SU-DHL-6 (cell line): ENCODE results near the gene HSD17B2.

Experiments used
- H2AFZ ChIP-seq: fragments of 200-600 bp; sonication (generic); 2 replicates; pipeline ENCODE4 v1.6.1; 2014; ENCODE audit warnings: low read depth, mild to moderate bottlenecking, moderate library complexity, mixed read lengths, antibody characterized with exemption, low read length; ENCODE audit not compliant: severe bottlenecking
- H3F3A ChIP-seq: fragments of 200-600 bp; shearing (Covaris generic); 2 replicates; pipeline ENCODE4 v1.6.0; 2016; ENCODE audit warnings: antibody characterized with exemption, mild to moderate bottlenecking; ENCODE audit not compliant: insufficient read depth
- H3K27ac ChIP-seq: fragments of 200-600 bp; sonication (generic); 2 replicates; pipeline ENCODE4 v1.5.1; 2016; ENCODE audit warnings: low read depth, mild to moderate bottlenecking, low read length, moderate library complexity, mixed read lengths
- H3K27me3 ChIP-seq: fragments of 200-600 bp; sonication (generic), shearing (Covaris generic); 2 replicates; pipeline ENCODE4 v1.6.0; 2014; ENCODE audit warnings: mild to moderate bottlenecking, low read length
- H3K36me3 ChIP-seq: fragments of 200-600 bp; sonication (generic); 2 replicates; pipeline ENCODE4 v1.6.1; 2014; ENCODE audit warnings: mild to moderate bottlenecking, low read length, mixed read lengths
- H3K4me2 ChIP-seq: fragments of 300-600, 200-600 bp; shearing (Covaris generic), sonication (generic); 2 replicates; pipeline ENCODE4 v1.6.0; 2014; ENCODE audit warnings: low read length, low read depth, mild to moderate bottlenecking; ENCODE audit not compliant: poor library complexity, severe bottlenecking
- H3K4me3 ChIP-seq: fragments of 200-600 bp; sonication (generic); 2 replicates; pipeline ENCODE4 v1.5.1; 2014; ENCODE audit warnings: antibody characterized with exemption, low read length, mild to moderate bottlenecking, mixed read lengths; ENCODE audit not compliant: insufficient read depth, poor library complexity, severe bottlenecking
- H3K79me2 ChIP-seq: fragments of 200-600 bp; sonication (generic); 2 replicates; pipeline ENCODE4 v1.6.1; 2014; ENCODE audit warnings: mild to moderate bottlenecking, low read length, moderate library complexity; ENCODE audit not compliant: insufficient read depth
- H3K9ac ChIP-seq: fragments of 200-600 bp; sonication (generic); 2 replicates; pipeline ENCODE4 v1.7.0; 2014; ENCODE audit warnings: mild to moderate bottlenecking, low read length
- H3K9me2 ChIP-seq: fragments of 200-600 bp; sonication (generic); replicated peaks from 2 replicates; pipeline ENCODE4 v1.6.1; 2014; ENCODE audit warnings: low read length; ENCODE audit not compliant: insufficient read depth
- H3K9me3 ChIP-seq: fragments of 200-600 bp; sonication (generic); 2 replicates; pipeline ENCODE4 v1.6.1; 2014; ENCODE audit warnings: low read length, mixed read lengths; ENCODE audit not compliant: insufficient read depth
- H4K20me1 ChIP-seq: fragments of 200-600 bp; sonication (generic); 2 replicates; pipeline ENCODE4 v1.6.1; 2014; ENCODE audit warnings: low read depth, mild to moderate bottlenecking, antibody characterized with exemption, low read length, moderate library complexity, mixed read lengths
- CTCF ChIP-seq: fragments of 200-600 bp; sonication (generic); IDR thresholded peaks from one replicate; pipeline ENCODE4 v1.5.1; 2017; ENCODE audit warnings: antibody characterized with exemption, mild to moderate bottlenecking, low read length, moderate library complexity; ENCODE audit not compliant: insufficient read depth, poor library complexity, severe bottlenecking
- EZH2phosphoT487 ChIP-seq: fragments of 200-600 bp; sonication (generic), shearing (Covaris generic); conservative IDR thresholded peaks from 2 replicates; pipeline ENCODE4 v1.6.1; 2018; ENCODE audit warnings: mild to moderate bottlenecking, antibody characterized with exemption, low read length, moderate library complexity, mixed read lengths

HSD17B2 gene

GRCh38 chr16:82011199-82011641 is 23.8 kb upstream of the HSD17B2 start, which contains the start of gene SDR42E1:
Gene SDR42E1 (minus strand): TSS chr16:82011470. CDS start chr16:82000858, 10,612 bp downstream.
- Histone ChIP-seq H3K27ac (no peak within 1 kb of the TSS), H4K20me1 (no peaks in the 10 kb centered on the region), H3K4me3 (peak within 1 kb of the TSS; percentile 46), H3K9ac (peak within 1 kb of the TSS; percentile 39), H2AFZ (peak within 1 kb of the TSS; percentile 16), H3K9me3 (peaks cover 29% of the 10 kb centered on the region; the same call in 1 of the 2 replicates), H3K36me3 (no peaks in the 10 kb centered on the region), H3K27me3 (no peaks in the 10 kb centered on the region), H3K9me2 (0 out of 2 replicates have a peak, but pooled peaks cover 3% of the 10 kb centered on the region), H3F3A (no peaks in the 10 kb centered on the region), H3K79me2 (no peaks in the 10 kb centered on the region), H3K4me2 (peak within 1 kb of the TSS; percentile 53)
- no peak for TF ChIP-seq CTCF
- TF ChIP-seq EZH2phosphoT487, result no peak

- Histone ChIP-seq H3K4me2 (no peak overlapping the region), H3K4me3 (no peak overlapping the region), H3K79me2 (no peaks in the 10 kb centered on the region), H3F3A (no peaks in the 10 kb centered on the region), H3K36me3 (no peaks in the 10 kb centered on the region), H3K27me3 (no peaks in the 10 kb centered on the region), H3K9me2 (0 out of 2 replicates have a peak, but pooled peaks cover 4% of the 10 kb centered on the region), H3K9ac (no peak overlapping the region), H3K27ac (no peak overlapping the region), H4K20me1 (no peaks in the 10 kb centered on the region), H3K9me3 (peaks cover 21% of the 10 kb centered on the region; the same call in 1 of the 2 replicates), H2AFZ (no peak overlapping the region)
- TF ChIP-seq CTCF (no peak), EZH2phosphoT487 (no peak)
Measured at GRCh38 chr16:82013139-82013538, 21.9 kb upstream of the HSD17B2 start.

GRCh38 chr16:82016263-82016662 is 18.8 kb upstream of the HSD17B2 start:
- no peak overlapping the region for H3K9ac ChIP-seq
- no peaks in the 10 kb centered on the region for H3K9me3 ChIP-seq
- H2AFZ ChIP-seq, result no peak overlapping the region
- no peak overlapping the region for H3K4me3 ChIP-seq
- H3K27me3 ChIP-seq, result no peaks in the 10 kb centered on the region
- H3K36me3 ChIP-seq, result no peaks in the 10 kb centered on the region
- H3F3A ChIP-seq, result no peaks in the 10 kb centered on the region
- no peak overlapping the region for H3K27ac ChIP-seq
- 0 out of 2 replicates have a peak, but pooled peaks cover 4% of the 10 kb centered on the region for H3K9me2 ChIP-seq
- H3K79me2 ChIP-seq, result no peaks in the 10 kb centered on the region
- TF ChIP-seq EZH2phosphoT487, result no peak
- H3K4me2 ChIP-seq, result no peak overlapping the region
- H4K20me1 ChIP-seq, result no peaks in the 10 kb centered on the region

GRCh38 chr16:82016964-82017363 is 18.1 kb upstream of the HSD17B2 start:
- Histone ChIP-seq H3K27ac (no peak overlapping the region), H3K79me2 (no peaks in the 10 kb centered on the region), H3K4me2 (no peak overlapping the region), H2AFZ (no peak overlapping the region), H3K4me3 (no peak overlapping the region), H3K27me3 (no peaks in the 10 kb centered on the region), H3F3A (no peaks in the 10 kb centered on the region), H3K9me3 (no peaks in the 10 kb centered on the region), H3K36me3 (no peaks in the 10 kb centered on the region), H3K9me2 (0 out of 2 replicates have a peak, but pooled peaks cover 4% of the 10 kb centered on the region), H3K9ac (no peak overlapping the region), H4K20me1 (no peaks in the 10 kb centered on the region)
- TF ChIP-seq EZH2phosphoT487 (no peak), CTCF (no peak)
